PC-9 (cell line): ENCODE data around the gene INTS1. TPM values are rescaled to one million over a fixed set of nuclear protein-coding genes. Genes with fewer than 3 reads are reported as not detected.

ENCODE experiments used
- BruUV-seq: library from RNA; stranded (reverse); fragments of 400-500 nt; replicated peaks from 2 replicates; lab custom pipeline; 2021; lab: Mats Ljungman, UMichigan
- CTCF ChIA-PET: fragments of 300-600 bp; sonication (Branson Sonifier 250); formaldehyde crosslinking; loops from one replicate; lab custom pipeline; 2022; ENCODE audit warnings: antibody characterized with exemption; lab: Charles Lee
- POLR2A ChIA-PET: fragments of 300-600 bp; sonication (Branson Sonifier 250); formaldehyde crosslinking; loops from one replicate; lab custom pipeline; 2022; ENCODE audit warnings: antibody characterized with exemption; ENCODE audit not compliant: unreplicated experiment; lab: Charles Lee
- DNase-seq, 2 experiments: peaks; one replicate each; pipeline versions ENCODE4 v3.0.0 to v3.0.0-alpha.2; 2015 to 2022; ENCODE audit warnings: mixed read lengths in 1 of 2
- H2AFZ ChIP-seq: fragments of 200-600 bp; sonication (generic); 2 replicates; pipeline ENCODE4 v1.8.1; 2017; ENCODE audit warnings: antibody characterized with exemption
- H3F3A ChIP-seq: fragments of 200-600 bp; sonication (generic); 2 replicates; pipeline ENCODE4 v1.8.1; 2017; ENCODE audit warnings: antibody characterized with exemption, mild to moderate bottlenecking, low read depth; ENCODE audit not compliant: insufficient read depth
- H3K27ac ChIP-seq: fragments of 200-600 bp; sonication (generic); 2 replicates; pipeline ENCODE4 v1.6.1; 2016; ENCODE audit warnings: mixed run types
- H3K27me3 ChIP-seq: fragments of 200-600 bp; sonication (generic); 2 replicates; pipeline ENCODE4 v1.6.1; 2016; ENCODE audit warnings: low read depth, mixed run types; ENCODE audit not compliant: insufficient read depth
- H3K36me3 ChIP-seq: fragments of 200-600 bp; sonication (generic); 2 replicates; pipeline ENCODE4 v1.6.1; 2016; ENCODE audit warnings: low read depth, mixed run types
- H3K4me1 ChIP-seq: fragments of 200-600 bp; sonication (generic); replicated peaks from 2 replicates; pipeline ENCODE4 v1.6.1; 2016; ENCODE audit warnings: mixed run types; ENCODE audit not compliant: insufficient read depth
- H3K4me2 ChIP-seq: fragments of 200-600 bp; sonication (generic); 2 replicates; pipeline ENCODE4 v1.6.1; 2017; ENCODE audit warnings: mixed run types
- H3K4me3 ChIP-seq: fragments of 200-600 bp; sonication (generic); 2 replicates; pipeline ENCODE4 v1.6.1; 2016; ENCODE audit warnings: mixed run types
- H3K79me2 ChIP-seq: fragments of 200-600 bp; sonication (generic); 2 replicates; pipeline ENCODE4 v1.6.1; 2017; ENCODE audit warnings: low read depth, mixed run types
- H3K9me2 ChIP-seq: fragments of 200-600 bp; sonication (generic); 2 replicates; pipeline ENCODE4 v1.8.1; 2017; ENCODE audit warnings: mild to moderate bottlenecking; ENCODE audit not compliant: insufficient read depth
- H3K9me3 ChIP-seq: fragments of 200-600 bp; sonication (generic); 2 replicates; pipeline ENCODE4 v1.8.1; 2016; ENCODE audit warnings: low read depth; ENCODE audit not compliant: insufficient read depth
- H4K20me1 ChIP-seq: fragments of 200-600 bp; sonication (generic); 2 replicates; pipeline ENCODE4 v1.8.1; 2017; ENCODE audit not compliant: insufficient read depth
- EZH2 ChIP-seq: fragments of 200-600 bp; sonication (generic); IDR thresholded peaks from 2 replicates; pipeline ENCODE4 v1.8.0; 2017; ENCODE audit warnings: antibody characterized with exemption, low read depth
- intact Hi-C: fragments of 100-400 bp; cut with micrococcal nuclease; formaldehyde crosslinking; loops from one replicate; pipeline ENCODE4 v1.10.0; 2022; ENCODE audit not compliant: unreplicated experiment
- total RNA-seq: library from RNA; stranded (reverse); gene quantifications from 2 replicates; pipeline ENCODE4 v1.2.3, GENCODE V29; 2021
- TF ChIP-seq, protein P1 (sequence below): fragments of 200-600 bp; sonication (generic); conservative IDR thresholded peaks from 2 replicates; pipeline ENCODE4 v1.6.1; 2017; ENCODE audit warnings: mixed run types, antibody characterized with exemption, mild to moderate bottlenecking, moderate library complexity

The INTS1 gene
- total RNA-seq, 1 experiment from 2014 or later: 124 TPM

DNA sequence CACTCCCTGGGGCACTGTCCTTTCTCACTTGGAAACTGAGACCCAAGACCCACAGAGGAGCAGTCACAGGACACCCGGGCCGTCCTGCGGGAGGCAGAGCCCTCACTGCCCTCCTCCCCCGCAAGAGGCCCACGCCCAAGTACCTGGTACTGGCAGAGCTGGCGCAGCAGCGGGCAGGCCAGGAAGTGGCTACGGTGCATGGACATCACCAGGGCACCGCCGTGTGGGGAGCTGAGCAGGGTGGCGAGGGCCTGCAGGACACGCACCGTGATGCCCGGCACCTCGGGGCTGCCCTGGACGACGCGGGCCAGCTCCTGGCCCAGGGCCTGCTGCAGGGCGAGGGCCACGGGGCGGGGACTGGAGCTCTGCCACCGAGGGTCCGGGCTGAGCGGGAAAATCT lies 24.9 kb downstream of the INTS1 start:
- Histone ChIP-seq H3K4me1 (no peaks in the 10 kb centered on the region), H3K4me3 (no peak overlapping the region), H3K9me2 (no peaks in the 10 kb centered on the region), H3K9me3 (no peaks in the 10 kb centered on the region), H3K4me2 (no peak overlapping the region), H3K27me3 (no peaks in the 10 kb centered on the region), H4K20me1 (peaks cover 9% of the 10 kb centered on the region; the same call in 1 of the 2 replicates), H2AFZ (no peak overlapping the region), H3F3A (0 out of 2 replicates have a peak, but pooled peaks cover 11% of the 10 kb centered on the region), H3K79me2 (no peaks in the 10 kb centered on the region), H3K27ac (no peak overlapping the region), H3K36me3 (no peaks in the 10 kb centered on the region)
- ChIA-PET CTCF (no interaction called here), POLR2A (no interaction called here)
- DNase-seq: no peak
- BruUV-seq: no TSS peak
- TF ChIP-seq, protein P1, sequence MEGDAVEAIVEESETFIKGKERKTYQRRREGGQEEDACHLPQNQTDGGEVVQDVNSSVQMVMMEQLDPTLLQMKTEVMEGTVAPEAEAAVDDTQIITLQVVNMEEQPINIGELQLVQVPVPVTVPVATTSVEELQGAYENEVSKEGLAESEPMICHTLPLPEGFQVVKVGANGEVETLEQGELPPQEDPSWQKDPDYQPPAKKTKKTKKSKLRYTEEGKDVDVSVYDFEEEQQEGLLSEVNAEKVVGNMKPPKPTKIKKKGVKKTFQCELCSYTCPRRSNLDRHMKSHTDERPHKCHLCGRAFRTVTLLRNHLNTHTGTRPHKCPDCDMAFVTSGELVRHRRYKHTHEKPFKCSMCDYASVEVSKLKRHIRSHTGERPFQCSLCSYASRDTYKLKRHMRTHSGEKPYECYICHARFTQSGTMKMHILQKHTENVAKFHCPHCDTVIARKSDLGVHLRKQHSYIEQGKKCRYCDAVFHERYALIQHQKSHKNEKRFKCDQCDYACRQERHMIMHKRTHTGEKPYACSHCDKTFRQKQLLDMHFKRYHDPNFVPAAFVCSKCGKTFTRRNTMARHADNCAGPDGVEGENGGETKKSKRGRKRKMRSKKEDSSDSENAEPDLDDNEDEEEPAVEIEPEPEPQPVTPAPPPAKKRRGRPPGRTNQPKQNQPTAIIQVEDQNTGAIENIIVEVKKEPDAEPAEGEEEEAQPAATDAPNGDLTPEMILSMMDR: no peak
- TF ChIP-seq EZH2: no peak
- intact Hi-C loops: no loop called here

DNA sequence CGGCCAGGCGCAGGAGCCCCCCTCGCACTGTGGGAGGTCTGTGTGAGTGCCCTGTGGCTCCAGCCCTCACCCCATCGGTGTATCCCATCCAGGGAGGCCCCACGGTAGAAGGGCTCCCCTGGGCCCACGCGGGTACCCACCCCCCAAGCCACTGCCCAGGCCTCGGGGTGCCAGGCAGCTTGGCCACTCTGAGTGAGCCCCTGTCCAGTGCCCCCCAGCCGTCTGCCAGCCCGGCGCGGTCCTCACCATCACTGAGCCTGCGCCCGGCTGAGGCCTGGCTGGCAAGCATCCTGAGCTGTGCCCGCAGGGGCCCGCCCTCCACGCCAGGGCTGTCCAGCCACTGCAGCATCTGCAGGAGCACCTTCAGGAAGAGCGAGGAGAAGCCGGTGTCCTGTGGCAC lies 25.7 kb downstream of the INTS1 start:
- no peak for DNase-seq
- Histone ChIP-seq H4K20me1 (peaks cover 15% of the 10 kb centered on the region), H3K27ac (no peak overlapping the region), H3K9me2 (no peaks in the 10 kb centered on the region), H3K4me2 (no peak overlapping the region), H2AFZ (no peak overlapping the region), H3K4me3 (no peak overlapping the region), H3K79me2 (no peaks in the 10 kb centered on the region), H3F3A (0 out of 2 replicates have a peak, but pooled peaks cover 11% of the 10 kb centered on the region), H3K36me3 (peaks cover 4% of the 10 kb centered on the region; the same call in 1 of the 2 replicates), H3K27me3 (no peaks in the 10 kb centered on the region), H3K4me1 (no peaks in the 10 kb centered on the region), H3K9me3 (no peaks in the 10 kb centered on the region)
- BruUV-seq: no TSS peak
- ChIA-PET CTCF (interaction anchor here (0.5 kb wide), 1 partner anchor 264 kb away, joined by 9 read pairs; no protein-coding TSS in a partner anchor), POLR2A (no interaction called here)
- no peak for TF ChIP-seq EZH2
- TF ChIP-seq, protein P1: no peak
- intact Hi-C loops: no loop called here

DNA sequence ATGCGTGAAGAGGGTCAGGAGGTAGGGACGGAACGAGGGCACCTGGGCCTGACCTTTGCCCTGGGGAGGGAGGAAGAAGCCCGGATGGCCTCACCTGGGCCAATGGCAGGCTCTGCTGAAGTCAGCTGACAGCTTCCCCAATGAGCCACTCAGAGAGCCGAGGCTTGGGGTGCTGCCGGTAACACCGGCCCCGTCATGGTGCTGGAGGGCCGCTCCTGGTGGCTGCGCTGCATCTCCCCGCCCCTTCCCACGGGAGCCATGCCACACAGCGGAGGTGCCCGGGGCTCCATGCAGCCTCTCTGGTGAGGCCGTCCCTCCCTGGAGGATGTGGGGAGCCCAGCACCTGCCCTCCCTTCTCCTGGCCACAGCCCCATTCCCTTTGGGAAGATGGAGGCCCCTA lies 27.3 kb downstream of the INTS1 start:
- no peak overlapping the region for H2AFZ ChIP-seq
- H3K4me2 ChIP-seq: no peak overlapping the region
- ChIA-PET CTCF (interaction anchor here (0.5 kb wide), 1 partner anchor 106 kb away, joined by 5 read pairs; no protein-coding TSS in a partner anchor), POLR2A (interaction anchor here (0.5 kb wide), 1 partner anchor 269 kb away, joined by 5 read pairs; no protein-coding TSS in a partner anchor)
- no peak for TF ChIP-seq EZH2
- TF ChIP-seq, protein P1: no peak
- no peaks in the 10 kb centered on the region for H3K79me2 ChIP-seq
- no peak overlapping the region for H3K4me3 ChIP-seq
- H3K27ac ChIP-seq: no peak overlapping the region
- intact Hi-C loops: no loop called here
- no TSS peak for BruUV-seq
- H3F3A ChIP-seq: 0 out of 2 replicates have a peak, but pooled peaks cover 11% of the 10 kb centered on the region
- no peaks in the 10 kb centered on the region for H3K27me3 ChIP-seq
- DNase-seq: no peak
- peaks cover 16% of the 10 kb centered on the region; the same call in 1 of the 2 replicates for H4K20me1 ChIP-seq
- H3K36me3 ChIP-seq: peaks cover 6% of the 10 kb centered on the region; the same call in 1 of the 2 replicates
- no peaks in the 10 kb centered on the region for H3K9me3 ChIP-seq
- no peaks in the 10 kb centered on the region for H3K4me1 ChIP-seq
- H3K9me2 ChIP-seq: no peaks in the 10 kb centered on the region
